RWPE2 (cell line): Measurements from ENCODE around the gene ANKRD6.

Source experiments
- ATAC-seq: fragments of 200-7000 bp; cut with Tn5 transposase; 3 replicates; pipeline ENCODE4 v1.9.1; 2021; ENCODE audit warnings: low read depth
- DNase-seq: peaks from one replicate; pipeline ENCODE4 v3.0.0-alpha.2; 2020; ENCODE audit warnings: low spot score
- H3K27ac ChIP-seq: fragments of 450-650 bp; 2 replicates; pipeline ENCODE4 v1.5.1; 2017; ENCODE audit warnings: mild to moderate bottlenecking; ENCODE audit not compliant: poor library complexity, severe bottlenecking
- H3K27me3 ChIP-seq: fragments of 250-450 bp; sonication (Bioruptor Pico); 2 replicates; pipeline ENCODE4 v1.5.1; 2021; ENCODE audit warnings: mild to moderate bottlenecking, moderate library complexity; ENCODE audit not compliant: insufficient read depth, poor library complexity, severe bottlenecking
- H3K36me3 ChIP-seq: fragments of 250-450 bp; sonication (Bioruptor Pico); 2 replicates; pipeline ENCODE4 v1.5.1; 2020; ENCODE audit warnings: low read depth, mild to moderate bottlenecking, moderate library complexity
- H3K4me1 ChIP-seq: fragments of 250-450 bp; sonication (Bioruptor Pico); 2 replicates; pipeline ENCODE4 v1.5.1; 2021; ENCODE audit warnings: mild to moderate bottlenecking, moderate library complexity; ENCODE audit not compliant: insufficient read depth, poor library complexity, severe bottlenecking
- H3K4me3 ChIP-seq: fragments of 250-450 bp; sonication (Bioruptor Pico); 2 replicates; pipeline ENCODE4 v1.5.1; 2021; ENCODE audit warnings: mild to moderate bottlenecking, moderate library complexity; ENCODE audit not compliant: severe bottlenecking
- H3K9me3 ChIP-seq: fragments of 250-450 bp; sonication (Bioruptor Pico); 2 replicates; pipeline ENCODE4 v1.5.1; 2021; ENCODE audit warnings: mild to moderate bottlenecking, moderate library complexity; ENCODE audit not compliant: severe bottlenecking
- TF ChIP-seq, protein P1 (sequence below): fragments of 450-650 bp; IDR thresholded peaks from one replicate; pipeline ENCODE4 v1.5.1; 2017; ENCODE audit warnings: mild to moderate bottlenecking, moderate library complexity; ENCODE audit not compliant: poor library complexity, severe bottlenecking

ANKRD6 gene

DNA sequence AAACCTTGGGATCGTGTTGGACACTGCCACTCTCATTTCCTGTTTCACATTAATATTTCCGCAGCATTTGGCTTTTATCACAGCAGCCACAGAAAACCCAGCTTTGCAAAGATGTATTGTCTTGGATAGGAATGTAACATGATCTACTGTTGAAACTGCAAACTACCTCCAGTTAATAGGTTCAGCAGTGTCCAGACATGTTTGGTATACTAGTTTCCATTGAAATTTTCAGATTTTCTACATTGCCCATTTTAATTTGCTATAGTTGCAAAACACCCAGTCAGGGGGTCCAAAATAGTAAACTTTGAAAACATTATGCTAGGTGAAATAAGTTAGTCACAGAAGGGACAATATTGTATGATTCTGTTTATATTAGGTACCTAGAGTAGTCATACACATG, 3.3 kb downstream of the ANKRD6 start:
- peak; percentile 56 for ATAC-seq
- Histone ChIP-seq H3K4me3 (no peak overlapping the region), H3K27me3 (no peaks in the 10 kb centered on the region)

GRCh38 chr6:89438248-89438647, 5.3 kb downstream of the ANKRD6 start:
- Histone ChIP-seq H3K27ac (no peak overlapping the region), H3K9me3 (no peaks in the 10 kb centered on the region), H3K27me3 (no peaks in the 10 kb centered on the region), H3K4me3 (no peak overlapping the region), H3K36me3 (no peaks in the 10 kb centered on the region), H3K4me1 (peaks cover 21% of the 10 kb centered on the region)
- ATAC-seq (no peak), DNase-seq (no peak)
- TF ChIP-seq, protein P1, sequence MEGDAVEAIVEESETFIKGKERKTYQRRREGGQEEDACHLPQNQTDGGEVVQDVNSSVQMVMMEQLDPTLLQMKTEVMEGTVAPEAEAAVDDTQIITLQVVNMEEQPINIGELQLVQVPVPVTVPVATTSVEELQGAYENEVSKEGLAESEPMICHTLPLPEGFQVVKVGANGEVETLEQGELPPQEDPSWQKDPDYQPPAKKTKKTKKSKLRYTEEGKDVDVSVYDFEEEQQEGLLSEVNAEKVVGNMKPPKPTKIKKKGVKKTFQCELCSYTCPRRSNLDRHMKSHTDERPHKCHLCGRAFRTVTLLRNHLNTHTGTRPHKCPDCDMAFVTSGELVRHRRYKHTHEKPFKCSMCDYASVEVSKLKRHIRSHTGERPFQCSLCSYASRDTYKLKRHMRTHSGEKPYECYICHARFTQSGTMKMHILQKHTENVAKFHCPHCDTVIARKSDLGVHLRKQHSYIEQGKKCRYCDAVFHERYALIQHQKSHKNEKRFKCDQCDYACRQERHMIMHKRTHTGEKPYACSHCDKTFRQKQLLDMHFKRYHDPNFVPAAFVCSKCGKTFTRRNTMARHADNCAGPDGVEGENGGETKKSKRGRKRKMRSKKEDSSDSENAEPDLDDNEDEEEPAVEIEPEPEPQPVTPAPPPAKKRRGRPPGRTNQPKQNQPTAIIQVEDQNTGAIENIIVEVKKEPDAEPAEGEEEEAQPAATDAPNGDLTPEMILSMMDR: no peak

More for the DNA sequence above, 3.3 kb downstream of the ANKRD6 start:
- TF ChIP-seq, protein P1: no peak
- Histone ChIP-seq H3K4me1 (peaks cover 21% of the 10 kb centered on the region), H3K36me3 (no peaks in the 10 kb centered on the region), H3K9me3 (no peaks in the 10 kb centered on the region), H3K27ac (peak overlapping the region; percentile 38)
- DNase-seq: no peak

DNA sequence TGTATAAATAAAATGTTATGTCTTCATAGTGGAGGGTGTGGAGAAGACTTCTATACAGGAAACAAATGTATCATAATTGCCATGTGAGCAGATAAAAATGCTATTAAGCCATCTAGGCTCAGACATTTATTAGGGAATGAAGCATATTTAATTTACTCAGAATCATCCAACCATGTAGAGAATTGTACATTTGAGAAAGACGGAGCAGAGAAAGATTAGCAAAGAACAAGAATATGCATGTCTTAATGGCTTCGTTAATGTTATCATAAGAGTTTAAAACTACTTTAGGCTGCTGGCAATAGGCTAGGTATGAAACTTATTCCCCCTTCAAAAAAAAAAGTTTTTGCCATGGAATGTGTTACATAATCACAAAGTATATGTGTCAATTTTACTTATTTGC, 6.1 kb downstream of the ANKRD6 start:
- Histone ChIP-seq H3K27ac (no peak overlapping the region), H3K4me1 (peaks cover 21% of the 10 kb centered on the region), H3K27me3 (no peaks in the 10 kb centered on the region), H3K9me3 (no peaks in the 10 kb centered on the region), H3K4me3 (no peak overlapping the region), H3K36me3 (no peaks in the 10 kb centered on the region)
- TF ChIP-seq, protein P1: no peak
- ATAC-seq (no peak), DNase-seq (no peak)

- Histone ChIP-seq H3K27ac (no peak overlapping the region), H3K9me3 (no peaks in the 10 kb centered on the region), H3K36me3 (no peaks in the 10 kb centered on the region), H3K27me3 (no peaks in the 10 kb centered on the region), H3K4me1 (peaks cover 13% of the 10 kb centered on the region), H3K4me3 (no peak overlapping the region)
- TF ChIP-seq, protein P1: no peak
- DNase-seq (no peak), ATAC-seq (no peak)
These were observed 7.2 kb downstream of the ANKRD6 start for GRCh38 chr6:89440200-89440599.

DNA sequence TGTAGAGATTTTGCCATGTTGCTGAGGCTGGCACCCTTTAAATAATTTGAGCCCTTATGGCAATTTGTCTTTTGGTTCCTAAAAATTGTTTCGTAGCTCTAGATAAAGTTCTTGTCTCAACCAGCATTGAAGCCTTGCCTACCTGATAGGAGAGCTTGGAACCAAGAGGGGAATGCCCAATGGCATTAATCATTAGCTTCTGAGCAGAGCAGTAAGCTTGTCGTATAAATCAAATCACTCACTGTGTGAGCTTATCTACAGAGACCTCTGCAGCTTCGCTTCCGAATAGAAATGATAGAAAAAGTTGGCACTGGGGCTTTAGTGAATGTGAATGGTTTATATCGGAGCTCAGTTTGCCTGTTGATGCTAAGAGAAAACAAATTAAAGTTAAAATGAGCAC, 10.7 kb downstream of the ANKRD6 start:
- no peaks in the 10 kb centered on the region for H3K36me3 ChIP-seq
- no peak for ATAC-seq
- no peak for DNase-seq
- no peaks in the 10 kb centered on the region for H3K4me1 ChIP-seq
- TF ChIP-seq, protein P1: no peak
- no peak overlapping the region for H3K27ac ChIP-seq
- H3K27me3 ChIP-seq: no peaks in the 10 kb centered on the region
- H3K9me3 ChIP-seq: no peaks in the 10 kb centered on the region
- no peak overlapping the region for H3K4me3 ChIP-seq
